CD4-positive, alpha-beta T cell treated with Interleukin-10 for 1 hour (primary cell): ENCODE measurements around the gene PCDHGA7.
"Not testable (repeated sequence)": the region's sequence is repeated elsewhere in the genome, so short reads cannot be mapped to it uniquely, and the experiment has no call there.

Source experiments
- DNase-seq: peaks from one replicate; pipeline ENCODE4 v3.0.0-alpha.2; 2020

PCDHGA7 gene

GRCh38 chr5:141382469-141383294, at the start of gene PCDHGA7:
PCDHGA7 (plus strand) TSS chr5:141382742; CDS start chr5:141382900, 158 bp downstream.
- no peak for DNase-seq

- DNase-seq, result no peak
Observed at GRCh38 chr5:141338538-141339306, 43.8 kb upstream of the PCDHGA7 start, which contains the start of gene PCDHGA2. PCDHGA2 (plus strand) TSS chr5:141338760.

GRCh38 chr5:141340781-141341354, 41.7 kb upstream of the PCDHGA7 start:
- DNase-seq, result not testable (repeated sequence)

GRCh38 chr5:141342773-141343172, 39.8 kb upstream of the PCDHGA7 start:
- DNase-seq, result no peak

- no peak for DNase-seq
Observed at GRCh38 chr5:141343242-141343952, 39.1 kb upstream of the PCDHGA7 start, which contains the start of gene PCDHGA3. PCDHGA3 (plus strand) TSS chr5:141343829; CDS start chr5:141344034, 205 bp downstream.

- no peak for DNase-seq
Observed at GRCh38 chr5:141343953-141344463, 38.5 kb upstream of the PCDHGA7 start.

- DNase-seq, result no peak
Observed at GRCh38 chr5:141345327-141345726, 37.2 kb upstream of the PCDHGA7 start.

GRCh38 chr5:141346017-141346416, 36.5 kb upstream of the PCDHGA7 start:
- not testable (repeated sequence) for DNase-seq

GRCh38 chr5:141349917-141350619, 32.5 kb upstream of the PCDHGA7 start, which contains the start of gene PCDHGB1:
PCDHGB1 (plus strand) TSS chr5:141350099; CDS start chr5:141350261, 162 bp downstream.
- DNase-seq, result peak; percentile 44

- no peak for DNase-seq
Observed at GRCh38 chr5:141351591-141351990, 31.0 kb upstream of the PCDHGA7 start.

- peak; percentile 24 for DNase-seq
Observed at GRCh38 chr5:141354900-141355469, 27.6 kb upstream of the PCDHGA7 start, which contains the start of gene PCDHGA4. PCDHGA4 (plus strand) TSS chr5:141355021; CDS start chr5:141355108, 87 bp downstream.

GRCh38 chr5:141355641-141356040, 26.9 kb upstream of the PCDHGA7 start:
- DNase-seq, result no peak

GRCh38 chr5:141356133-141356532, 26.4 kb upstream of the PCDHGA7 start:
- no peak for DNase-seq

GRCh38 chr5:141356950-141357349, 25.6 kb upstream of the PCDHGA7 start:
- DNase-seq, result no peak

GRCh38 chr5:141359790-141360426, 22.6 kb upstream of the PCDHGA7 start, which contains the start of gene PCDHGB2:
PCDHGB2 (plus strand) TSS chr5:141359994; CDS start chr5:141360136, 142 bp downstream.
- peak; percentile 48 for DNase-seq

- no peak for DNase-seq
Observed at GRCh38 chr5:141360685-141361084, 21.9 kb upstream of the PCDHGA7 start.

GRCh38 chr5:141362719-141363118, 19.8 kb upstream of the PCDHGA7 start:
- DNase-seq, result no peak

GRCh38 chr5:141363952-141364660, 18.4 kb upstream of the PCDHGA7 start, which contains the start of gene PCDHGA5:
PCDHGA5 (plus strand) TSS chr5:141364162; CDS start chr5:141364331, 169 bp downstream.
- DNase-seq, result no peak
